H1 (cell line): ENCODE results near the gene IYD. TPM values are rescaled to one million over a fixed set of nuclear protein-coding genes. Genes with fewer than 3 reads are reported as not detected.

Experiments
- CTCF ChIA-PET: fragments of 300-600 bp; sonication (Branson Sonifier 250); formaldehyde crosslinking; loops from one replicate; lab custom pipeline; 2021; ENCODE audit not compliant: partially characterized antibody; lab: Charles Lee
- POLR2A ChIA-PET: fragments of 300-600 bp; sonication (Branson Sonifier 250); formaldehyde crosslinking; loops from one replicate; lab custom pipeline; 2021; ENCODE audit warnings: inconsistent platforms; ENCODE audit not compliant: partially characterized antibody; lab: Charles Lee
- DNase-seq, 2 experiments: peaks; one replicate each; pipeline versions ENCODE4 v3.0.0 to v3.0.0-alpha.2; 2010 to 2022; ENCODE audit warnings: low spot score in 2 of 2, low read depth in 1 of 2, mixed read lengths in 1 of 2
- FAIRE-seq: peaks from 2 replicates; lab custom pipeline; 2011; peaks lifted over from hg19 to GRCh38; lab: Jason Lieb, UNC
- H2AFZ ChIP-seq: 2 replicates; pipeline ENCODE4 v1.8.1; 2012; ENCODE audit warnings: low read length, inconsistent platforms
- H2AK5ac ChIP-seq: 2 replicates; pipeline ENCODE4 v1.6.1; 2013; ENCODE audit warnings: low read depth, low read length
- H2BK120ac ChIP-seq: replicated peaks from 2 replicates; pipeline ENCODE3; 2013; ENCODE audit warnings: low read depth, low read length, inconsistent platforms
- H2BK12ac ChIP-seq: 2 replicates; pipeline ENCODE4 v1.6.1; 2013; ENCODE audit warnings: low read depth, low read length
- H2BK15ac ChIP-seq: 2 replicates; pipeline ENCODE4 v1.6.1; 2013; ENCODE audit warnings: low read length
- H2BK20ac ChIP-seq: 2 replicates; pipeline ENCODE4 v1.6.1; 2013; ENCODE audit warnings: low read length
- H2BK5ac ChIP-seq: 2 replicates; pipeline ENCODE4 v1.6.1; 2013; ENCODE audit warnings: low read depth, low read length
- H3K14ac ChIP-seq: 2 replicates; pipeline ENCODE4 v1.6.1; 2013; ENCODE audit warnings: inconsistent platforms; ENCODE audit not compliant: insufficient read length
- H3K18ac ChIP-seq: 2 replicates; pipeline ENCODE4 v1.6.1; 2013; ENCODE audit warnings: low read length; ENCODE audit errors: extremely low read depth
- H3K23ac ChIP-seq: 2 replicates; pipeline ENCODE4 v1.6.1; 2013; ENCODE audit warnings: inconsistent platforms; ENCODE audit not compliant: insufficient read length
- H3K23me2 ChIP-seq: 2 replicates; pipeline ENCODE4 v1.6.1; 2013; ENCODE audit warnings: low read depth, low read length
- H3K27ac ChIP-seq: 2 replicates; pipeline ENCODE4 v1.6.1; 2011; ENCODE audit warnings: low read depth, low read length, inconsistent platforms
- H3K27me3 ChIP-seq, 4 experiments: replicated peaks in 1 of 4; 1 replicate in 1 of 4; 2 replicates in 3 of 4; pipeline versions ENCODE4 v1.6.1 to v1.8.1; 2011 to 2013; ENCODE audit warnings: low read length in 3 of 4, mild to moderate bottlenecking in 3 of 4, inconsistent platforms in 2 of 4, mixed read lengths in 2 of 4, moderate library complexity in 1 of 4; ENCODE audit not compliant: control insufficient read depth in 3 of 4, insufficient read depth in 3 of 4; ENCODE audit errors: extremely low read depth in 1 of 4
- H3K36me3 ChIP-seq, 4 experiments: 2 replicates each; pipeline versions ENCODE4 v1.6.1 to v1.8.1; 2011 to 2013; ENCODE audit warnings: mild to moderate bottlenecking in 4 of 4, low read length in 3 of 4, moderate library complexity in 2 of 4, control low read depth in 1 of 4, inconsistent platforms in 1 of 4; ENCODE audit not compliant: insufficient read depth in 4 of 4, control insufficient read depth in 2 of 4
- H3K4ac ChIP-seq: replicated peaks from 2 replicates; pipeline ENCODE3; 2013; ENCODE audit warnings: low read length, low read depth, mixed read lengths, inconsistent platforms; ENCODE audit not compliant: insufficient read length
- H3K4me1 ChIP-seq, 4 experiments: replicated peaks in 1 of 4; 1 replicate in 1 of 4; 2 replicates in 3 of 4; pipeline versions ENCODE4 v1.6.1 to v1.8.1; 2011 to 2013; ENCODE audit warnings: low read length in 3 of 4, inconsistent platforms in 2 of 4, mixed read lengths in 1 of 4; ENCODE audit not compliant: insufficient read depth in 4 of 4, control insufficient read depth in 3 of 4
- H3K4me2 ChIP-seq, 2 experiments: 2 replicates each; pipeline versions ENCODE4 v1.6.1 to v1.8.1; 2011 to 2013; ENCODE audit warnings: low read depth in 2 of 2, low read length in 2 of 2, control low read depth in 1 of 2, inconsistent platforms in 1 of 2, mild to moderate bottlenecking in 1 of 2; ENCODE audit not compliant: insufficient read depth in 1 of 2
- H3K4me3 ChIP-seq, 4 experiments: fragments of 200-600, 300-600 bp in 1 of 4; sonication (generic), shearing (Covaris generic), sonication (Bioruptor Twin) in 1 of 4; 2 replicates each; pipeline versions ENCODE4 v1.5.1 to v1.8.1; 2011 to 2016; ENCODE audit warnings: low read length in 4 of 4, low read depth in 3 of 4, control low read depth in 2 of 4, inconsistent platforms in 2 of 4, mild to moderate bottlenecking in 2 of 4, mixed read lengths in 1 of 4, moderate library complexity in 1 of 4; ENCODE audit not compliant: insufficient read depth in 2 of 4; ENCODE audit errors: extremely low read depth in 1 of 4
- H3K56ac ChIP-seq: replicated peaks from 2 replicates; pipeline ENCODE3; 2013; ENCODE audit warnings: low read depth, mild to moderate bottlenecking, mixed read lengths, low read length, inconsistent platforms; ENCODE audit not compliant: insufficient read length
- H3K79me1 ChIP-seq: 2 replicates; pipeline ENCODE4 v1.6.1; 2013; ENCODE audit warnings: low read depth, low read length, control low read depth
- H3K79me2 ChIP-seq, 2 experiments: 2 replicates each; pipeline versions ENCODE4 v1.6.1 to v1.8.1; 2012 to 2013; ENCODE audit warnings: low read length in 2 of 2, mild to moderate bottlenecking in 2 of 2, inconsistent platforms in 1 of 2; ENCODE audit not compliant: insufficient read depth in 2 of 2, control insufficient read depth in 1 of 2
- H3K9ac ChIP-seq, 4 experiments: replicated peaks in 1 of 4; 1 replicate in 1 of 4; 2 replicates in 3 of 4; pipeline versions ENCODE4 v1.6.1 to v1.8.1; 2011 to 2013; ENCODE audit warnings: low read depth in 3 of 4, low read length in 3 of 4, control low read depth in 2 of 4, mild to moderate bottlenecking in 2 of 4, moderate library complexity in 2 of 4, inconsistent platforms in 1 of 4; ENCODE audit errors: extremely low read depth in 1 of 4
- H3K9me3 ChIP-seq, 2 experiments: 2 replicates each; pipeline versions ENCODE4 v1.6.1 to v1.8.1; 2012 to 2013; ENCODE audit warnings: mild to moderate bottlenecking in 2 of 2, moderate library complexity in 2 of 2, control low read depth in 1 of 2, inconsistent platforms in 1 of 2, low read depth in 1 of 2, low read length in 1 of 2, mixed read lengths in 1 of 2; ENCODE audit not compliant: insufficient read depth in 2 of 2
- H4K20me1 ChIP-seq, 2 experiments: replicated peaks in 1 of 2; 2 replicates each; pipeline versions ENCODE3 to v1.8.1; 2011 to 2013; ENCODE audit warnings: inconsistent platforms in 2 of 2, low read length in 2 of 2, mild to moderate bottlenecking in 1 of 2; ENCODE audit not compliant: insufficient read depth in 2 of 2, control insufficient read depth in 1 of 2
- H4K5ac ChIP-seq: 2 replicates; pipeline ENCODE4 v1.6.1; 2013; ENCODE audit warnings: low read length, low read depth, mixed read lengths, inconsistent platforms; ENCODE audit not compliant: insufficient read length
- H4K8ac ChIP-seq: 2 replicates; pipeline ENCODE4 v1.8.0; 2013; ENCODE audit warnings: mild to moderate bottlenecking, moderate library complexity, low read length, inconsistent platforms; ENCODE audit not compliant: insufficient read depth; ENCODE audit errors: extremely low read depth
- H4K91ac ChIP-seq: replicated peaks from 2 replicates; pipeline ENCODE3; 2013; ENCODE audit warnings: low read length, mixed read lengths, inconsistent platforms; ENCODE audit not compliant: insufficient read length
- SAP30 ChIP-seq: fragments of 300-600 bp; sonication (generic); IDR thresholded peaks from 2 replicates; pipeline ENCODE4 v1.7.1; 2012; ENCODE audit warnings: low read length, moderate library complexity, mild to moderate bottlenecking, inconsistent platforms; ENCODE audit not compliant: insufficient read depth, insufficient replicate concordance
- SRF ChIP-seq: IDR thresholded peaks from 2 replicates; pipeline ENCODE4 v1.6.1; 2011; ENCODE audit warnings: mild to moderate bottlenecking, low read depth, low read length, moderate library complexity
- WGBS, 2 experiments: shearing (Covaris generic) in 1 of 2; methylation state at CpG; one replicate each; pipeline versions ENCODE4 v1.1.6 to v1.1.7; 2013 to 2015; ENCODE audit warnings: low lambda C conversion rate in 2 of 2, mixed read lengths in 2 of 2, inconsistent platforms in 1 of 2, low coverage in 1 of 2, missing lambda C conversion rate in 1 of 2; ENCODE audit not compliant: insufficient replicate concordance in 2 of 2, insufficient coverage in 1 of 2, insufficient read length in 1 of 2; ENCODE audit errors: extremely low coverage in 1 of 2, missing lambda C conversion rate in 1 of 2; 5-methylcytosine and 5-hydroxymethylcytosine counted together
- polyA plus RNA-seq, 7 experiments: library from polyadenylated mRNA; depleted of rRNA in 3 of 7; stranded (reverse) in 5 of 7; unstranded in 2 of 7; fragments of >200 nt in 5 of 7; fragments of 200-250 nt in 2 of 7; gene quantifications; 1 replicate in 5 of 7; 2 replicates in 1 of 7; 4 replicates in 1 of 7; pipeline versions ENCODE4 v1.2.1 to v1.2.3, GENCODE V29; 2011 to 2013; ENCODE audit warnings: missing spikeins in 2 of 7, mixed read lengths in 2 of 7
- total RNA-seq: library from RNA; stranded (reverse); fragmentation: NEBNext Ultra II Directional; extraction: Animal tissue kit (Norgen Biotek cat#: 25700); gene quantifications from 2 replicates; pipeline ENCODE4 v1.2.1, GENCODE V29; 2021

Gene IYD
- total and polyA plus RNA-seq, 2 of the 8 experiments (the other 6 are each of a cell fraction or from before 2014, with no cell fraction given) = not detected

- Histone ChIP-seq H4K20me1 (no peaks in the 10 kb centered on the region), H3K27ac (no peak overlapping the region), H3K9me3 (no peaks in the 10 kb centered on the region), H2BK12ac (no peak overlapping the region), H3K4ac (no peak overlapping the region), H3K9ac (no peak overlapping the region), H4K91ac (no peak overlapping the region), H4K5ac (no peak overlapping the region), H3K23me2 (no peaks in the 10 kb centered on the region; the same call in 1 of the 2 replicates), H3K23ac (no peak overlapping the region), H3K14ac (no peak overlapping the region), H3K56ac (no peak overlapping the region), H2BK20ac (no peak overlapping the region), H2BK120ac (no peak overlapping the region), H3K79me2 (no peaks in the 10 kb centered on the region), H3K79me1 (no peaks in the 10 kb centered on the region; the same call in 1 of the 2 replicates), H3K18ac (no peak overlapping the region), H3K27me3 (no peaks in the 10 kb centered on the region), H2AK5ac (no peak overlapping the region; the same call in 1 of the 2 replicates), H2AFZ (no peak overlapping the region), H3K4me2 (no peak overlapping the region), H3K4me3 (no peak overlapping the region), H3K4me1 (no peaks in the 10 kb centered on the region), H2BK5ac (no peak overlapping the region), H3K36me3 (no peaks in the 10 kb centered on the region), H4K8ac (no peak overlapping the region), H2BK15ac (no peak overlapping the region)
- ChIA-PET CTCF (interaction anchor here (0.6 to 2.0 kb wide), 5 partner anchors 15 to 362 kb away, joined by 3 to 8 read pairs (median 5); no protein-coding TSS in a partner anchor), POLR2A (no interaction called here)
- FAIRE-seq = no peak
- WGBS, 2 experiments = 91% methylated on average over 12 of the region's 12 CpGs; no CpG with 5 or more reads in 1 of the 2 experiments
- no peak for DNase-seq
- TF ChIP-seq SRF = no peak
- TF ChIP-seq SAP30 = no peak
Measured at GRCh38 chr6:150370112-150370511, 1.3 kb downstream of the IYD start.
